Measurements from ENCODE around the gene AKR1C4. TPM values are rescaled to one million over a fixed set of nuclear protein-coding genes. Genes with fewer than 3 reads are reported as not detected.
"Not testable (repeated sequence)": the region's sequence is repeated elsewhere in the genome, so short reads cannot be mapped to it uniquely, and the experiment has no call there.

The AKR1C4 gene
- total and polyA plus RNA-seq, 5 donors from 2014 or later: not detected

GRCh38 chr10:5233324-5233723 lies 36.7 kb downstream of the AKR1C4 start:
- Mint-ChIP-seq H3K27ac (no peak overlapping the region), H3K9me3 (peaks cover 2 to 25% (median 9%) of the 10 kb centered on the region in 7 donors), H3K4me3 (no peak overlapping the region), H3K27me3 (peaks cover 5% of the 10 kb centered on the region), H3K36me3 (peaks cover 10% of the 10 kb centered on the region), H3K4me1 (no peaks in the 10 kb centered on the region)
- Histone ChIP-seq H3K27ac (ENCODE audit: insufficient read depth, low read length, poor library complexity, severe bottlenecking) (no peak overlapping the region), H3K4me3 (ENCODE audit: low read depth, low read length) (no peak overlapping the region), H3K4me1 (ENCODE audit: control insufficient read depth, insufficient read depth, low read length, poor library complexity, severe bottlenecking) (no peaks in the 10 kb centered on the region), H3K9me3 (ENCODE audit: control insufficient read depth in 2 of 2, low read length in 2 of 2) (no peaks in the 10 kb centered on the region), H3K27me3 (ENCODE audit: control insufficient read depth, insufficient read depth, low read length) (no peaks in the 10 kb centered on the region), H3K36me3 (ENCODE audit: control insufficient read depth, insufficient read depth, low read length) (no peaks in the 10 kb centered on the region)
- DNase-seq: no peak
- no peak for ATAC-seq (ENCODE audit: low read depth in 2 of 2)

GRCh38 chr10:5234106-5234860 lies 37.6 kb downstream of the AKR1C4 start:
- ATAC-seq (ENCODE audit: low read depth in 2 of 2): no peak
- Mint-ChIP-seq H3K27me3 (peaks cover 5% of the 10 kb centered on the region), H3K36me3 (peaks cover 13% of the 10 kb centered on the region), H3K4me3 (no peak overlapping the region), H3K9me3 (peaks cover 2 to 27% (median 9%) of the 10 kb centered on the region in 7 donors), H3K27ac (no peak overlapping the region), H3K4me1 (no peaks in the 10 kb centered on the region)
- Histone ChIP-seq H3K9me3 (ENCODE audit: control insufficient read depth in 2 of 2, low read length in 2 of 2) (no peaks in the 10 kb centered on the region), H3K36me3 (ENCODE audit: control insufficient read depth, insufficient read depth, low read length) (no peaks in the 10 kb centered on the region), H3K27ac (ENCODE audit: insufficient read depth, low read length, poor library complexity, severe bottlenecking) (no peak overlapping the region), H3K4me3 (ENCODE audit: low read depth, low read length) (no peak overlapping the region), H3K27me3 (ENCODE audit: control insufficient read depth, insufficient read depth, low read length) (no peaks in the 10 kb centered on the region), H3K4me1 (ENCODE audit: control insufficient read depth, insufficient read depth, low read length, poor library complexity, severe bottlenecking) (no peaks in the 10 kb centered on the region)
- no peak for DNase-seq

GRCh38 chr10:5237541-5237940 lies 40.9 kb downstream of the AKR1C4 start:
- H3K36me3 ChIP-seq (ENCODE audit: control insufficient read depth, insufficient read depth, low read length); H3K27me3 ChIP-seq (ENCODE audit: control insufficient read depth, insufficient read depth, low read length); ATAC-seq (ENCODE audit: low read depth in 2 of 2); H3K27ac Mint-ChIP-seq; H3K4me3 ChIP-seq (ENCODE audit: low read depth, low read length); H3K4me1 Mint-ChIP-seq; H3K4me3 Mint-ChIP-seq; H3K4me1 ChIP-seq (ENCODE audit: control insufficient read depth, insufficient read depth, low read length, poor library complexity, severe bottlenecking); H3K27ac ChIP-seq (ENCODE audit: insufficient read depth, low read length, poor library complexity, severe bottlenecking); H3K9me3 ChIP-seq (ENCODE audit: control insufficient read depth in 2 of 2, low read length in 2 of 2); H3K27me3 Mint-ChIP-seq; DNase-seq: not testable (repeated sequence)
- Mint-ChIP-seq H3K9me3 (peaks cover 2 to 29% (median 9%) of the 10 kb centered on the region in 7 donors), H3K36me3 (peaks cover 13% of the 10 kb centered on the region)

- Histone ChIP-seq H3K9me3 (ENCODE audit: control insufficient read depth in 2 of 2, low read length in 2 of 2) (no peaks in the 10 kb centered on the region), H3K36me3 (ENCODE audit: control insufficient read depth, insufficient read depth, low read length) (no peaks in the 10 kb centered on the region), H3K4me1 (ENCODE audit: control insufficient read depth, insufficient read depth, low read length, poor library complexity, severe bottlenecking) (no peaks in the 10 kb centered on the region), H3K4me3 (ENCODE audit: low read depth, low read length) (no peak overlapping the region), H3K27me3 (ENCODE audit: control insufficient read depth, insufficient read depth, low read length) (no peaks in the 10 kb centered on the region), H3K27ac (ENCODE audit: insufficient read depth, low read length, poor library complexity, severe bottlenecking) (no peak overlapping the region)
- Mint-ChIP-seq H3K36me3 (peaks cover 14% of the 10 kb centered on the region), H3K27me3 (peaks cover 6% of the 10 kb centered on the region), H3K9me3 (peaks cover 2 to 11% (median 9%) of the 10 kb centered on the region in 7 donors), H3K27ac (no peak overlapping the region), H3K4me1 (peaks cover 0 to 5% (median 0%) of the 10 kb centered on the region in 4 donors), H3K4me3 (no peak overlapping the region)
- ATAC-seq (ENCODE audit: low read depth in 2 of 2): no peak
- DNase-seq: no peak
Measured at GRCh38 chr10:5242585-5242984, 45.9 kb downstream of the AKR1C4 start.

- Mint-ChIP-seq H3K4me1 (peaks cover 0 to 5% (median 0%) of the 10 kb centered on the region in 4 donors), H3K27ac (no peak overlapping the region)
Measured at GRCh38 chr10:5243521-5243987, 46.9 kb downstream of the AKR1C4 start.

GRCh38 chr10:5252177-5253037 lies 55.8 kb downstream of the AKR1C4 start:
- Histone ChIP-seq H3K4me3 (ENCODE audit: low read depth, low read length) (no peak overlapping the region), H3K9me3 (ENCODE audit: control insufficient read depth in 2 of 2, low read length in 2 of 2) (no peaks in the 10 kb centered on the region), H3K4me1 (ENCODE audit: control insufficient read depth, insufficient read depth, low read length, poor library complexity, severe bottlenecking) (no peaks in the 10 kb centered on the region), H3K27ac (ENCODE audit: insufficient read depth, low read length, poor library complexity, severe bottlenecking) (no peak overlapping the region), H3K27me3 (ENCODE audit: control insufficient read depth, insufficient read depth, low read length) (no peaks in the 10 kb centered on the region), H3K36me3 (ENCODE audit: control insufficient read depth, insufficient read depth, low read length) (no peaks in the 10 kb centered on the region)
- Mint-ChIP-seq H3K4me3 (no peak overlapping the region), H3K4me1 (peaks cover 0 to 2% (median 0%) of the 10 kb centered on the region in 4 donors), H3K9me3 (peaks cover 0 to 14% (median 0%) of the 10 kb centered on the region in 7 donors), H3K27me3 (peaks cover 5% of the 10 kb centered on the region), H3K36me3 (peaks cover 13% of the 10 kb centered on the region), H3K27ac (no peak overlapping the region)
- no peak for DNase-seq
- ATAC-seq (ENCODE audit: low read depth in 2 of 2): no peak

More at GRCh38 chr10:5243521-5243987, 46.9 kb downstream of the AKR1C4 start:
- Histone ChIP-seq H3K27me3 (ENCODE audit: control insufficient read depth, insufficient read depth, low read length) (no peaks in the 10 kb centered on the region), H3K4me3 (ENCODE audit: low read depth, low read length) (no peak overlapping the region), H3K4me1 (ENCODE audit: control insufficient read depth, insufficient read depth, low read length, poor library complexity, severe bottlenecking) (no peaks in the 10 kb centered on the region), H3K27ac (ENCODE audit: insufficient read depth, low read length, poor library complexity, severe bottlenecking) (no peak overlapping the region), H3K9me3 (ENCODE audit: control insufficient read depth in 2 of 2, low read length in 2 of 2) (no peaks in the 10 kb centered on the region), H3K36me3 (ENCODE audit: control insufficient read depth, insufficient read depth, low read length) (no peaks in the 10 kb centered on the region)
- no peak overlapping the region for H3K4me3 Mint-ChIP-seq
- peaks cover 0 to 7% (median 2%) of the 10 kb centered on the region in 7 donors for H3K9me3 Mint-ChIP-seq
- H3K36me3 Mint-ChIP-seq: peaks cover 4% of the 10 kb centered on the region
- ATAC-seq (ENCODE audit: low read depth in 2 of 2) (no peak), DNase-seq (no peak)
- H3K27me3 Mint-ChIP-seq: peaks cover 6% of the 10 kb centered on the region

GRCh38 chr10:5254488-5254887 lies 57.9 kb downstream of the AKR1C4 start:
- Histone ChIP-seq H3K27ac (ENCODE audit: insufficient read depth, low read length, poor library complexity, severe bottlenecking) (no peak overlapping the region), H3K36me3 (ENCODE audit: control insufficient read depth, insufficient read depth, low read length) (no peaks in the 10 kb centered on the region), H3K27me3 (ENCODE audit: control insufficient read depth, insufficient read depth, low read length) (no peaks in the 10 kb centered on the region), H3K4me1 (ENCODE audit: control insufficient read depth, insufficient read depth, low read length, poor library complexity, severe bottlenecking) (no peaks in the 10 kb centered on the region), H3K9me3 (ENCODE audit: control insufficient read depth in 2 of 2, low read length in 2 of 2) (no peaks in the 10 kb centered on the region), H3K4me3 (ENCODE audit: low read depth, low read length) (no peak overlapping the region)
- no peak overlapping the region for H3K4me3 Mint-ChIP-seq
- H3K4me1 Mint-ChIP-seq: peaks cover 0 to 2% (median 0%) of the 10 kb centered on the region in 4 donors
- no peak overlapping the region for H3K27ac Mint-ChIP-seq
- peaks cover 5% of the 10 kb centered on the region for H3K27me3 Mint-ChIP-seq
- peaks cover 13% of the 10 kb centered on the region for H3K36me3 Mint-ChIP-seq
- ATAC-seq (ENCODE audit: low read depth in 2 of 2) (no peak), DNase-seq (no peak)
- peaks cover 0 to 14% (median 0%) of the 10 kb centered on the region in 7 donors for H3K9me3 Mint-ChIP-seq

Measured in CD4-positive, CD25-positive, alpha-beta regulatory T cell (primary cell).